ENCODE data around the gene OR52B6. TPM values are rescaled to one million over a fixed set of nuclear protein-coding genes. Genes with fewer than 3 reads are reported as not detected.

The OR52B6 gene
- total and polyA plus RNA-seq, 7 donors, result not detected

- H3K4me1 ChIP-seq, result no peaks in the 10 kb centered on the region
- H3K4me3 ChIP-seq, result no peak overlapping the region
- no peaks in the 10 kb centered on the region for H3K27me3 ChIP-seq (ENCODE audit: insufficient read depth in 3 of 3, low read length in 2 of 3)
- DNase-seq, result no peak
- H3K27ac ChIP-seq, result no peak overlapping the region
- intact Hi-C loops (cut with DNase I), result no loop called here
- ATAC-seq, result no peak
- TF ChIP-seq, protein P1, sequence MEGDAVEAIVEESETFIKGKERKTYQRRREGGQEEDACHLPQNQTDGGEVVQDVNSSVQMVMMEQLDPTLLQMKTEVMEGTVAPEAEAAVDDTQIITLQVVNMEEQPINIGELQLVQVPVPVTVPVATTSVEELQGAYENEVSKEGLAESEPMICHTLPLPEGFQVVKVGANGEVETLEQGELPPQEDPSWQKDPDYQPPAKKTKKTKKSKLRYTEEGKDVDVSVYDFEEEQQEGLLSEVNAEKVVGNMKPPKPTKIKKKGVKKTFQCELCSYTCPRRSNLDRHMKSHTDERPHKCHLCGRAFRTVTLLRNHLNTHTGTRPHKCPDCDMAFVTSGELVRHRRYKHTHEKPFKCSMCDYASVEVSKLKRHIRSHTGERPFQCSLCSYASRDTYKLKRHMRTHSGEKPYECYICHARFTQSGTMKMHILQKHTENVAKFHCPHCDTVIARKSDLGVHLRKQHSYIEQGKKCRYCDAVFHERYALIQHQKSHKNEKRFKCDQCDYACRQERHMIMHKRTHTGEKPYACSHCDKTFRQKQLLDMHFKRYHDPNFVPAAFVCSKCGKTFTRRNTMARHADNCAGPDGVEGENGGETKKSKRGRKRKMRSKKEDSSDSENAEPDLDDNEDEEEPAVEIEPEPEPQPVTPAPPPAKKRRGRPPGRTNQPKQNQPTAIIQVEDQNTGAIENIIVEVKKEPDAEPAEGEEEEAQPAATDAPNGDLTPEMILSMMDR (IDR thresholded peaks at IDR 0.05), result no peak
- H3K36me3 ChIP-seq (ENCODE audit: insufficient read depth in 1 of 2, low read depth in 1 of 2), result no peaks in the 10 kb centered on the region
- H3K9me3 ChIP-seq, result no peaks in the 10 kb centered on the region
- 56 to 62% (median 60%) methylated on average over 3 of the region's 3 CpGs for WGBS, 3 donors
These were observed 34.2 kb upstream of the OR52B6 start for GRCh38 chr11:5546457-5546856.

- Histone ChIP-seq H3K9me3 (no peaks in the 10 kb centered on the region), H3K4me3 (no peak overlapping the region), H3K4me1 (no peaks in the 10 kb centered on the region), H3K27ac (no peak overlapping the region), H3K36me3 (ENCODE audit: insufficient read depth in 1 of 2, low read depth in 1 of 2) (no peaks in the 10 kb centered on the region), H3K27me3 (ENCODE audit: insufficient read depth in 3 of 3, low read length in 2 of 3) (peaks cover 0 to 3% (median 0%) of the 10 kb centered on the region in 3 donors)
- TF ChIP-seq, protein P1 (IDR thresholded peaks at IDR 0.05), result no peak
- intact Hi-C loops (cut with DNase I), result no loop called here
- no peak for ATAC-seq
- WGBS, 3 donors, result 31 to 52% (median 52%) methylated on average over 1 of the region's 1 CpG
- DNase-seq, result no peak
These were observed 32.7 kb upstream of the OR52B6 start for GRCh38 chr11:5547982-5548381.

DNA sequence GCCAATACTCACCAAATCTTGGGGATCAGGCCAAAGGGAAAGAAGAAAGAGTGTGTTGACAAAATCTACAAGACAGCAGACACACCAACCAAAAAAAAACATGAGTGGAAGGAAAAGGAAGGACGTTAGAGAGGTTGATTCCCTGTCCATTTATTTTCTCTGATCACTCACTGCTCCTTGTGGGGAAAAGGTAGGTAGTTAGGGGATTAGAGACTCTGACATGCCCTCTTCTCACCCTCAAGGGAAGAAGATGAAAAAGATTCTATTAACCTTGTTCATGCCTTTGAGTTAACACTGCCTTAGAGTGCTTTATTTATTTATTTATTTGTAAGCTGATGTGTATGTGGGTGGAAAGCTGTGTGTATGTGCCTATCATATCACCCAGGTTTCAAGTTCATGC lies 32.2 kb upstream of the OR52B6 start, which contains the start of gene OR52H1:
Gene OR52H1, minus strand, starts transcription at position 101 of the 400 bp plus-strand sequence. CDS start 3,035 bp downstream, outside the sequence.
- TF ChIP-seq, protein P1 (IDR thresholded peaks at IDR 0.05), result no peak
- ATAC-seq (no peak), DNase-seq (no peak)
- Histone ChIP-seq H3K27ac (no peak within 1 kb of the TSS), H3K27me3 (ENCODE audit: insufficient read depth in 3 of 3, low read length in 2 of 3) (peaks cover 0 to 3% (median 0%) of the 10 kb centered on the region in 3 donors), H3K36me3 (ENCODE audit: insufficient read depth in 1 of 2, low read depth in 1 of 2) (no peaks in the 10 kb centered on the region), H3K4me3 (no peak within 1 kb of the TSS), H3K4me1 (no peaks in the 10 kb centered on the region), H3K9me3 (no peaks in the 10 kb centered on the region)
- WGBS, 3 donors, result 7 to 25% (median 21%) methylated on average over 1 of the region's 1 CpG
- intact Hi-C loops (cut with DNase I), result no loop called here

DNA sequence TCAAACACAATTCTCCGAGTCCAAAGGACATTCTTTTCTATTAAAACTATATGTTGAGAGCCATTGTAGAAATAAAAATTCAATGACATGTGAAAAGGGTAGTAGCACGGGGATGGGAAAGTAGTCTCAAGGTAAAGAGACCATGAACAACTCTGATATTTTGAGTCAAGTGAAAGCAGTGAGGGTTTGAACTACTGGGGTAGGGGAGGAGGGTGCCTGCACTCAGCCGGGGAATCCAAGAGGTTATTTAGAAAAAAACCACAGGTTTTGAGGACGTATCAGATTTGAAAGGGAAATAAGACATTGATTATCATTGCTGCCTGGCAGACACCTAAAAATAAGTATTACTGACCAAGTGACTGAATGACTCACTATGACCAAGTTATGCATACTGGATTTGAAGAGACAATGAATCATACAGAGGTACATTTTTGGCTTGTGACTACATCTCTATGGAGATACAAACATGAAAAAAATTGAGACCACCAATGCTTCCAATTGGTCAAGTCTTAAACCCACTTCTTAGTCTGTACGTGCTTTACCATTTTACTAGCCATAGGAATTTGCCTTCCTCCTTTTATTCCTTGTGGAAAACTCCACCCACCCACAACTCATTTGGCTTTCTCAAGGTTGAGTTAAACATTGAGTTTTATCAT lies 30.1 kb upstream of the OR52B6 start:
- no peak overlapping the region for H3K4me3 ChIP-seq
- WGBS, 3 donors, result 58 to 77% (median 73%) methylated on average over 5 of the region's 5 CpGs
- H3K4me1 ChIP-seq, result no peaks in the 10 kb centered on the region
- ATAC-seq (no peak), DNase-seq (no peak)
- H3K9me3 ChIP-seq, result no peaks in the 10 kb centered on the region
- H3K27ac ChIP-seq, result no peak overlapping the region
- TF ChIP-seq, protein P1 (IDR thresholded peaks at IDR 0.05), result no peak
- H3K36me3 ChIP-seq (ENCODE audit: insufficient read depth in 1 of 2, low read depth in 1 of 2), result no peaks in the 10 kb centered on the region
- peaks cover 0 to 3% (median 0%) of the 10 kb centered on the region in 3 donors for H3K27me3 ChIP-seq (ENCODE audit: insufficient read depth in 3 of 3, low read length in 2 of 3)
- intact Hi-C loops (cut with DNase I), result no loop called here

DNA sequence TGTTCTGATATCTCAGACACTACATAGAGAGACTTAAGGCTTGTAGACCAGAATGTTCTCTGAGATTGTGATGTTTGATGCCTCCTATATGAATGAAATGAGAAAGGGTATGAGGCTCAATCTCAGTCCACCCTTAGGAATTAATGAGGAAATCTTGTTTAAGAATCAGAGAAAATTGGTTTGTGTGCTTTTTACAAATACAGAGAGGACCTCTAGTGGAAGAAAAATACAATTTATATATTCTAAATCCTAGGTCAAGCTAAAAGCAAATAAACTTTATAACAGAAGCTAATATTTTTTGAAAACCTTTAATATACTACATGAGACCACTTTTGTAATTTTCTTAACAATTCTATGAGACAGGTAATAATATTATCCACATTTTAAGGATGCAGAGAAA lies 27.3 kb upstream of the OR52B6 start:
- TF ChIP-seq, protein P1 (IDR thresholded peaks at IDR 0.05), result no peak
- Histone ChIP-seq H3K4me3 (no peak overlapping the region), H3K9me3 (no peaks in the 10 kb centered on the region), H3K4me1 (no peaks in the 10 kb centered on the region), H3K27me3 (ENCODE audit: insufficient read depth in 3 of 3, low read length in 2 of 3) (peaks cover 0 to 3% (median 0%) of the 10 kb centered on the region in 3 donors), H3K27ac (no peak overlapping the region), H3K36me3 (ENCODE audit: insufficient read depth in 1 of 2, low read depth in 1 of 2) (no peaks in the 10 kb centered on the region)
- intact Hi-C loops (cut with DNase I), result no loop called here
- ATAC-seq, result no peak
- no peak for DNase-seq
